DMS114 treated with DMSO at 0.1 percent for 48 hours (cell line): ENCODE measurements around the gene C5AR2.
"Not testable (repeated sequence)": the region's sequence is repeated elsewhere in the genome, so short reads cannot be mapped to it uniquely, and the experiment has no call there.

Experiments used
- DNase-seq: peaks from one replicate; lab custom pipeline; 2025; ENCODE audit not compliant: unreplicated experiment; lab: John Stamatoyannopoulos, UW

C5AR2 gene

DNA sequence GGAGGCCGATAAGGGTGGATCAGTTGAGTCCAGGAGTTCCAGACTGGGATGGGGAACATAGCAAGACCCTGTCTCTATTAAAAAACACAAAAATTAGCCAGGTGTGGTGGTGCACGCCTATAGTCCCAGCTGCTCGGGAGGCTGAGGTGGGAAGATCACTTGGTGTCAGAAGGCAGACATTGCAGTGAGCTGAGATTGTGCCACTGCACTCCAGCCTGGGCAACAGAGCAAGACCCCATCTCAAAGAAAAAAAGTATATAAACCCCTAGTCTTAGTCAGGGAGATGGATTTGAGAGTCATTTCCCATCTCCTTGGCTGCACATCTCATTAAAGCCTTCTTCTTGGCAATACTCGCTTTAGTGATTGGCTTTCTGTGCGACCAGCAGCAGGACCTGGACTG, 51.9 kb downstream of the C5AR2 start:
- DNase-seq: not testable (repeated sequence)

DNA sequence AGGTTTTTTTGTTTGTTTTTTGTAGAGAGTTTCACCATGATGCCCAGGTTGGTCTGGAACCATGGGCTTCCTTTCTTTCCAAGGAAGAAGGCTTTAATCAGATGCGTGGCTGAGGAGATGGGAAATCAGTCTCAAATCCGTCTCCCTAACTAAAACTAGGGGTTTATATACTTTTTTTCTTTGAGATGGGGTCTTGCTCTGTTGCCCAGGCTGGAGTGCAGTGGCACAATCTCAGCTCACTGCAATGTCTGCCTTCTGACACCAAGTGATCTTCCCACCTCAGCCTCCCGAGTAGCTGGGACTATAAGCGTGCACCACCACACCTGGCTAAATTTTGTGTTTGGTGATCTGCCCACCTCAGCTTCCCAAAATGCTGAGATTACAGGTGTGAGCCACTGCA, 52.6 kb downstream of the C5AR2 start:
- DNase-seq: not testable (repeated sequence)

DNA sequence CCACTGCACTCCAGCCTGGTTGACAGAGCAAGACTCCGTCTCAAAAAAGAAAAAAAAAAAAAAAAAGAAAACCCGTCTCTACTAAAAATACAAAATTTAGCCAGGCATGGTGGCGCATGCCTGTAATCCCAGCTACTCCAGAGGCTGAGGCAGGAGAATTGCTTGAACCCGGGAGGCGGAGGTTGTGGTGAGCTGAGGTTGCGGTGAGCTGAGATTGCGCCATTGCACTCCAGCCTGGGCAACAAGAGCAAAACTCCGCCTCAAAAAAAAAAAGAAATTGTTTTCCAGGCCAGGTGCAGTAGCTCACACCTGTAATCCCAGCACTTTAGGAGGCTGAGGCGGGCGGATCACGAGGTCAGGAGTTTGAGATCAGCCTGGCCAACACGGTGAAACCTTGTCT, 54.6 kb downstream of the C5AR2 start:
- not testable (repeated sequence) for DNase-seq

DNA sequence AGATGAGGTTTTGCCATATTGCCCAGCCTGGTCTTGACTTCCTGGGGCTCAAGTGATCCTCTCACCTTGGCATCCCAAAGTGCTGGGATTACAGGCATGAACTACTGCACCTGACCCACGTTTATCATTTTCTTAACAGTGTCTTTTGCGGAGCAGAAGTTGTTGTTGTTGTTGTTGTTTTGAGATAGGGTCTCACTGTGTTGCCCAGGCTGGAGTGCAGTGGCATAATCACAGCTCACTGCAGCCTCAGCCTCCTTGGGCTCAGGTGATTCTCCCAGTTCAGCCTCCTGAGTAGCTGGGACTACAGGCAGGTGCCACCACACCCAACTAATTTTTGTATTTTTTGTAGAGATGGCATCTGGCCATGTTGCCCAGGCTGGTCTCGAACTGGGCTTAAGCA, 55.6 kb downstream of the C5AR2 start:
- not testable (repeated sequence) for DNase-seq

DNA sequence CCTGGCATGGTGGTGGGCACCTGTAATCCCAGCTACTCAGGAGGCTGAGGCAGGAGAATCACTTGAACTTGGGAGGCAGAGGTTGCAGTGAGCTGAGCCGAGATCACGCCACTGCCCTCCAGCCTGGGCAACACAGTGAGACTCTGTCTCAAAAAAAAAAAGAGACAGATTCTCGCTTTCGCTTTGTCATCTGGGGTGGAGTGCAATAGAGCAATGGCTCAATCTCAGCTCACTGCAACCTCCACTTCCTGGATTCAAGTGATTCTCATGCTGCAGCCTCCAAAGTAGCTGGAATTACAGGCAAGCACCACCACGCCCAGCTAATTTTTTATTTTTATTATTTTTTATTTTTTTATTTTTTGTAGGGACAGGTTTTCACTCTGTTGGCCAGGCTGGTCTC, 56.7 kb downstream of the C5AR2 start:
- not testable (repeated sequence) for DNase-seq

DNA sequence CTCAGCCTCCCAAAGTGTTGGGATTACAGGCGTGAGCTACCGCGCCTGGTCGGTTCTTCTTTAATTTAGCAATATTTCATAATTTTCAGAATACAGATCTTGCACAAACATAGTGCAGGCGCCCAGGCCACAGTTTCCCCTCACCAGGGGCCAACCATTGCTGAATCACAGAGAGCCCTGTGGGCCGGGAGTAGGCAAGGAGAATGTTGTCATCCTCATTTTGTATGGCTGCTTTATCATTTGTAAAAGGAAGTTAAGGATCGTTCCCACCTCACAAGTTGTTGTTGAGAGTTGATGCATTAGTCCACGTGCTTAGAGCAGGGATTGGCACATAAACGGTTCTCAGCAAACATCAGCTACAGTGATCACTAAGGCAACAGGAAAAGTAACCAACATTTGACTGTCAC, 57.2 kb downstream of the C5AR2 start:
- DNase-seq: no peak

DNA sequence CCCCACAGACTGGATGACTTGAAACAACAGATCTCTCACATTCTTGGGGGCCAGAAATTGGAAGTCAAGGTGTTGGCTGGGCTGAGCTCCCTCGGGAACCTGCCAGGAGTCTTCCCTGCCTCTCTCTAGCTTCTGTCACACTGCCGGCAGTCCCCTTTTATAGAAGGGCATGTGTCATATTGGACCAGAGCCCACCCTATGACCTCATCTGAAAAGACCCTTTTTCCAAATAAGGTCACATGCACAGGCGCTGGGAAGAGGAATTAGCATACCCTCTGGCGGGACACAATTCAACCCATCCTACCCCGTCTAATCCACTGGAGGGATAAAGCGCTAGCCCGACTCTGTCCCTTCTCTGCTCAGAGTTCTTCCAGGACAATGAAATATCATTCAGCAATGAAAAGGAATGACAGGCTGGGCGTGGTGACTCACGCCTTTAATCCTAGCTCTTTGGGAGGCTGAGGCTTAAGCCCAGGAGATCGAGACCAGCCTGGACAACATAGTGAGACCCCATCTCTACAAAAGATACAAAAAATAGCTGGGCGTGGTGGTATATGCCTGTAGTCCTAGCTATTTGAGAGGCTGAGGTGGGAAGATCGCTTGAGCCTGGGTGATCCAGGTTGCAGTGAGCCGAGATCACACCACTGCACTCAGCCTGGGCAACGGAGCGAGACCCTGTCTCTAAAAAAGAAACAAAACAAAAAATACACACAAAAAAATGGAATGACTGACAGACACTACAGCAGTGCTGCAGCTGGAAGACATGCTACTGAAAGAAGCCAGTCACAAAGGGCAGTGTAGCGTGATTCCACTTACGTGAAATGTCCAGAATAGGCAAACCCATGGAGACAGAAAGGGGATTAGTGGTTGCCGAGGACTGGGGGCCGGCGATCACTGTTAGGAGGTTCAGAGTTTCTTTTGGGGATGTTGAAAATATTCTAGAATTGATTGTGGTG, 58.8 kb downstream of the C5AR2 start:
- DNase-seq: no peak

DNA sequence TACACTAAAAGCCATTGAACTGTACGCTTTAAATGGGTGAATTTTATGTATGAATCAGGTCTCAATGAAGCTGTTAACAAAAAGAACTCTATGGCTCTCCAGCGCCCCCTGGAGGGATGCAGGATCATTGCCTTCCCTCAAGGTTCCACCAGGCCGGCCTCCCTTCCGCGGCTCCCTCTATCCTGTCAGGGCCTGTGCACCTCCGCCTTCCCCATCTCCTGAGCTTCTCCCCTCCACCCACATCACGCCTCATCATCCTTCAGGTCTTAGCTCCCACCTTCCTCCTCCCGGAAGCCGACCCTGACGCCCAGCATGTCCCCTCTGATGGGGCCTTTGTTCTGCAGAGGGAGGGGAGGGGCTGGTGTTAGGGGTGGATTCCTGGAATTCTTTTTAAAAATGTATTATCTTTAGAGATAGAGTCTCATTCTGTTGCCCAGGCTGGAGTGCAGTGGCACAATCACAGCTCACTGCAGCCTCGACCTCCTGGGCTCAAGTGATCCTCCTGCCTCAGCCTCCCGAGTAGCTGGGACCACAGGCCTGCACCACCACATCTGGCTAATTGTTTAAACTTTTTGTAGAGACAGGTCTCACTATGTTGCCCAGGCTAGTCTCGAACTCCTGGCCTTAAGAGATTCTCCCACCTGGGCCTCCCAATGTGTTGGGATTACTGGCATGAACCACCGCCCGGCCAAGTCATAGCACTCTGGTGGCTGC, 59.7 kb downstream of the C5AR2 start:
- DNase-seq: peak; percentile 17
